DMS53 treated with DMSO at 0.1 percent for 48 hours (cell line): ENCODE results near the gene CATSPER3.

Experiments
- DNase-seq: peaks from one replicate; lab custom pipeline; 2025; ENCODE audit not compliant: unreplicated experiment; lab: John Stamatoyannopoulos, UW

CATSPER3 gene

DNA sequence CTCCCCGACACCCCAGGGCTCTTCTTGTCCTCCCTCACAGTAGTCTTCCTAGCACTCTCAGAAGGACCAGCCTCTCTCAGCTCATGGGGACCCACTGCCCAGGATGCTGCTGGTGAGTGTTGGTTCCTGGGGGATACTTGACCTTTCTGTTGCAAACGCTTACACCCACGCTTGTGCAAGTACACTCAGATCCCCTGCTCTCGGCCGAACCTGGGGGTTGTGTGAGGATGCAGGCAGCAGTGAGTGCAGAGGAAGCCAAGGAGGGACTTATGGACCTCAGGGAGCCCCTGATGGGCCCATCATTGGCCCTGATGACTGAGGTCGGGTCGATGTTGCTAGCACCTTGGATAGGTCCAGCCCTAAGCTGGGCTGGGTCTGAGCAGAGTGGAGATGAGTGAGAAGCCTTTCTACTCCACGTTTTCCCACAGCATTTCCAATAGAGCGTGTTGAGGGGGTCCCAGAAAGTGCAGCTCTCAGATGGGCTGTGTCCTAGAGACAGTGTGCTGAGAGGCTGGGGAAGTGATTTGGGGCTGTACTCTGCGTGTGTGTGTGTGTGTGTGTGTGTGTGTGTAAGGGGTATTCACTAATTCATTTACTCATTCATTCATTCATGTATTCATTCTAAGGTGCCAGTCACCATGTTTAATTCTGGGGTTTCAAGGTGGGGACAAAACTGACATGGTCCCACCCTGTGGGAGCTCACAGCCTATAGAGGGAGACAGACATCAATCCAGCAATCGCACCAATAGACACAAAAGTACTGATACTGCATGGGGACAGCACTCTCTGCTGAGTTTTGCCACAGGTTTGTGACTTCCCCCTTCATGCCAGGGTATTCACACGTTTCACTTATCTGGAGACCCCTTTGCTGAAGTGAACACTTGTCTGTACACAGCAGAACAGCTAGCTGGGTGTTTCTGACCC, 91.6 kb downstream of the CATSPER3 start:
- no peak for DNase-seq

GRCh38 chr5:135060021-135060420, 92.3 kb downstream of the CATSPER3 start:
- no peak for DNase-seq

GRCh38 chr5:135061001-135061400, 93.3 kb downstream of the CATSPER3 start:
- DNase-seq: no peak
